MM.1S (cell line): ENCODE measurements around the gene LSAMP.

Experiments
- DNase-seq: peaks from one replicate; pipeline ENCODE4 v3.0.0-alpha.2; 2015
- H2AFZ ChIP-seq: fragments of 300-600 bp; sonication (generic); 2 replicates; pipeline ENCODE4 v1.6.0; 2016; ENCODE audit warnings: antibody characterized with exemption, low read length
- H3F3A ChIP-seq: fragments of 300-600 bp; sonication (generic); 2 replicates; pipeline ENCODE4 v1.6.1; 2016; ENCODE audit warnings: mild to moderate bottlenecking, antibody characterized with exemption, low read length, moderate library complexity, mixed read lengths; ENCODE audit not compliant: insufficient read depth
- H3K27ac ChIP-seq: fragments of 300-600 bp; sonication (generic); 2 replicates; pipeline ENCODE4 v1.5.1; 2016; ENCODE audit warnings: mild to moderate bottlenecking, low read length
- H3K27me3 ChIP-seq: fragments of 300-600 bp; sonication (generic); replicated peaks from 2 replicates; pipeline ENCODE4 v1.6.0; 2016; ENCODE audit warnings: low read length; ENCODE audit not compliant: insufficient read depth
- H3K36me3 ChIP-seq: fragments of 300-600 bp; sonication (generic); replicated peaks from 2 replicates; pipeline ENCODE4 v1.6.1; 2016; ENCODE audit warnings: mild to moderate bottlenecking, low read length, mixed read lengths; ENCODE audit not compliant: insufficient read depth
- H3K4me1 ChIP-seq: fragments of 300-600 bp; sonication (generic); 2 replicates; pipeline ENCODE4 v1.6.1; 2016; ENCODE audit warnings: low read length, mixed read lengths
- H3K4me2 ChIP-seq: fragments of 300-600 bp; sonication (generic); 2 replicates; pipeline ENCODE4 v1.6.0; 2016; ENCODE audit warnings: low read depth, low read length
- H3K4me3 ChIP-seq: fragments of 300-600 bp; sonication (generic); 2 replicates; pipeline ENCODE4 v1.5.1; 2016; ENCODE audit warnings: low read length, mixed read lengths
- H3K79me2 ChIP-seq: fragments of 300-600 bp; sonication (generic); 2 replicates; pipeline ENCODE4 v1.6.1; 2016; ENCODE audit warnings: mixed run types, low read length, mixed read lengths
- H3K9ac ChIP-seq: fragments of 300-600 bp; sonication (generic); 2 replicates; pipeline ENCODE4 v1.6.1; 2016; ENCODE audit warnings: low read length, mixed read lengths
- H3K9me2 ChIP-seq: fragments of 300-600 bp; sonication (generic); replicated peaks from 2 replicates; pipeline ENCODE4 v1.6.1; 2016; ENCODE audit warnings: mild to moderate bottlenecking, low read length, mixed read lengths; ENCODE audit not compliant: insufficient read depth
- H3K9me3 ChIP-seq: fragments of 300-600 bp; sonication (generic); replicated peaks from 2 replicates; pipeline ENCODE4 v1.6.1; 2016; ENCODE audit warnings: mild to moderate bottlenecking, low read length, mixed read lengths; ENCODE audit not compliant: insufficient read depth
- H4K20me1 ChIP-seq: fragments of 300-600 bp; sonication (generic); 2 replicates; pipeline ENCODE4 v1.6.1; 2016; ENCODE audit warnings: mild to moderate bottlenecking, low read length, moderate library complexity, mixed read lengths; ENCODE audit not compliant: insufficient read depth
- EZH2 ChIP-seq: fragments of 300-600 bp; sonication (generic); optimal IDR thresholded peaks from 2 replicates; pipeline ENCODE3; 2017; ENCODE audit warnings: low read depth, mild to moderate bottlenecking, antibody characterized with exemption, low read length, mixed read lengths
- EZH2phosphoT487 ChIP-seq: fragments of 300-600 bp; sonication (generic); IDR thresholded peaks from 2 replicates; pipeline ENCODE4 v1.6.1; 2018; ENCODE audit warnings: antibody characterized with exemption, low read length
- TF ChIP-seq, protein P1 (sequence below): fragments of 300-600 bp; sonication (generic); IDR thresholded peaks from 2 replicates; pipeline ENCODE4 v1.5.1; 2016; ENCODE audit warnings: antibody characterized with exemption, low read length, mixed read lengths

Gene LSAMP

GRCh38 chr3:116040152-116040551, 405.1 kb downstream of the LSAMP start:
- no peaks in the 10 kb centered on the region for H3F3A ChIP-seq
- H3K4me2 ChIP-seq: no peak overlapping the region
- H3K4me3 ChIP-seq: no peak overlapping the region

DNA sequence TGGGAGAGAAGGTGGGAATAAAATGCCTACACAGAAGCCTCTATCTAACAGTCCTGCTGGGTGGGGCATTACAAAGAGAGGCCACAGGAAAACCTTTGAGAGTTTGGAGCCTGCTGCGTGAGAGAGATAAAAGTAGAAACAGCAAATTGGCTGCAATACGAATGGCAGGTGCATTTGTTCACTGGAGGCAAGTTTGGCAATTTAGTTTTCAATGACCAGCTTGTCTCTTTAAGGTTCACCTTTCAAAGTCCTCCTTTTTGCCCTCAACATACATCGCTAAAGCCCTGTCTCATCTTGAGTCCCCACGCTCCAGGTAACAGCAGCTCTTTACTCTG, 405.7 kb downstream of the LSAMP start:
- no peak overlapping the region for H2AFZ ChIP-seq
- H3K27me3 ChIP-seq: no peaks in the 10 kb centered on the region
- no peak overlapping the region for H3K4me3 ChIP-seq
- no peaks in the 10 kb centered on the region for H3K9me3 ChIP-seq
- no peak for DNase-seq
- no peaks in the 10 kb centered on the region for H3F3A ChIP-seq
- no peaks in the 10 kb centered on the region for H3K4me1 ChIP-seq
- no peaks in the 10 kb centered on the region for H3K79me2 ChIP-seq
- no peaks in the 10 kb centered on the region for H4K20me1 ChIP-seq
- H3K9me2 ChIP-seq: no peaks in the 10 kb centered on the region
- TF ChIP-seq EZH2 (no peak), EZH2phosphoT487 (no peak)
- TF ChIP-seq, protein P1, sequence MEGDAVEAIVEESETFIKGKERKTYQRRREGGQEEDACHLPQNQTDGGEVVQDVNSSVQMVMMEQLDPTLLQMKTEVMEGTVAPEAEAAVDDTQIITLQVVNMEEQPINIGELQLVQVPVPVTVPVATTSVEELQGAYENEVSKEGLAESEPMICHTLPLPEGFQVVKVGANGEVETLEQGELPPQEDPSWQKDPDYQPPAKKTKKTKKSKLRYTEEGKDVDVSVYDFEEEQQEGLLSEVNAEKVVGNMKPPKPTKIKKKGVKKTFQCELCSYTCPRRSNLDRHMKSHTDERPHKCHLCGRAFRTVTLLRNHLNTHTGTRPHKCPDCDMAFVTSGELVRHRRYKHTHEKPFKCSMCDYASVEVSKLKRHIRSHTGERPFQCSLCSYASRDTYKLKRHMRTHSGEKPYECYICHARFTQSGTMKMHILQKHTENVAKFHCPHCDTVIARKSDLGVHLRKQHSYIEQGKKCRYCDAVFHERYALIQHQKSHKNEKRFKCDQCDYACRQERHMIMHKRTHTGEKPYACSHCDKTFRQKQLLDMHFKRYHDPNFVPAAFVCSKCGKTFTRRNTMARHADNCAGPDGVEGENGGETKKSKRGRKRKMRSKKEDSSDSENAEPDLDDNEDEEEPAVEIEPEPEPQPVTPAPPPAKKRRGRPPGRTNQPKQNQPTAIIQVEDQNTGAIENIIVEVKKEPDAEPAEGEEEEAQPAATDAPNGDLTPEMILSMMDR: no peak
- no peak overlapping the region for H3K27ac ChIP-seq
- no peaks in the 10 kb centered on the region for H3K36me3 ChIP-seq
- no peak overlapping the region for H3K9ac ChIP-seq
- no peak overlapping the region for H3K4me2 ChIP-seq

More at GRCh38 chr3:116040152-116040551, 405.1 kb downstream of the LSAMP start:
- TF ChIP-seq, protein P1: no peak
- TF ChIP-seq EZH2phosphoT487: no peak
- no peak for TF ChIP-seq EZH2
- Histone ChIP-seq H3K9me3 (no peaks in the 10 kb centered on the region), H4K20me1 (no peaks in the 10 kb centered on the region), H3K27ac (no peak overlapping the region), H3K27me3 (no peaks in the 10 kb centered on the region), H2AFZ (no peak overlapping the region), H3K9ac (no peak overlapping the region), H3K9me2 (no peaks in the 10 kb centered on the region), H3K36me3 (no peaks in the 10 kb centered on the region), H3K4me1 (no peaks in the 10 kb centered on the region), H3K79me2 (no peaks in the 10 kb centered on the region)
- DNase-seq: no peak

- no peak for DNase-seq
- Histone ChIP-seq H3K4me3 (no peak overlapping the region), H4K20me1 (no peaks in the 10 kb centered on the region), H3K4me1 (no peaks in the 10 kb centered on the region), H3K9ac (no peak overlapping the region), H3K9me2 (no peaks in the 10 kb centered on the region), H3K79me2 (no peaks in the 10 kb centered on the region), H3K27ac (no peak overlapping the region), H2AFZ (no peak overlapping the region), H3K27me3 (no peaks in the 10 kb centered on the region), H3K36me3 (no peaks in the 10 kb centered on the region), H3F3A (no peaks in the 10 kb centered on the region), H3K4me2 (0 out of 2 replicates have a peak overlapping the region, but pooled peaks have one; percentile 2), H3K9me3 (no peaks in the 10 kb centered on the region)
- TF ChIP-seq EZH2: no peak
Measured at GRCh38 chr3:116038968-116039650, 406.2 kb downstream of the LSAMP start.
